GM21717 (cell line): ENCODE results near the gene PRSS27.

Experiments
- ATAC-seq: cut with Tn5 transposase; IDR thresholded peaks from one replicate; pipeline ENCODE4 v1.9.1; 2021; ENCODE audit warnings: mild to moderate bottlenecking, moderate library complexity; ENCODE audit not compliant: unreplicated experiment

PRSS27 gene

GRCh38 chr16:2752035-2752849 lies 32.2 kb upstream of the PRSS27 start, which contains the start of gene SRRM2:
SRRM2 (plus strand) TSS chr16:2752638; CDS start chr16:2756365, 3,727 bp downstream.
- ATAC-seq = peak; percentile 66

GRCh38 chr16:2751577-2752034 lies 31.6 kb upstream of the PRSS27 start:
- peak; percentile 26 for ATAC-seq

GRCh38 chr16:2749936-2750335 lies 29.9 kb upstream of the PRSS27 start:
- ATAC-seq = no peak

GRCh38 chr16:2749476-2749875 lies 29.5 kb upstream of the PRSS27 start:
- no peak for ATAC-seq

- ATAC-seq = no peak
These were observed 28.9 kb upstream of the PRSS27 start for GRCh38 chr16:2748757-2749455.

GRCh38 chr16:2745961-2746360 lies 25.9 kb upstream of the PRSS27 start:
- ATAC-seq = no peak

GRCh38 chr16:2745116-2745890 lies 25.3 kb upstream of the PRSS27 start:
- no peak for ATAC-seq

- ATAC-seq = no peak
These were observed 24.7 kb upstream of the PRSS27 start for GRCh38 chr16:2744711-2745110.

- ATAC-seq = no peak
These were observed 23.2 kb upstream of the PRSS27 start for GRCh38 chr16:2743007-2743810.

- ATAC-seq = no peak
These were observed 22.4 kb upstream of the PRSS27 start for GRCh38 chr16:2742323-2743006.

- ATAC-seq = no peak
These were observed 21.1 kb upstream of the PRSS27 start for GRCh38 chr16:2741168-2741567.

GRCh38 chr16:2740476-2740875 lies 20.5 kb upstream of the PRSS27 start:
- ATAC-seq = no peak

GRCh38 chr16:2739625-2740430 lies 19.8 kb upstream of the PRSS27 start:
- ATAC-seq = no peak

GRCh38 chr16:2738615-2739014 lies 18.6 kb upstream of the PRSS27 start:
- ATAC-seq = no peak

GRCh38 chr16:2737895-2738418 lies 17.9 kb upstream of the PRSS27 start:
- no peak for ATAC-seq

GRCh38 chr16:2737238-2737605 lies 17.2 kb upstream of the PRSS27 start:
- ATAC-seq = no peak

- no peak for ATAC-seq
These were observed 16.6 kb upstream of the PRSS27 start for GRCh38 chr16:2736476-2737237.

GRCh38 chr16:2734844-2735515 lies 15.0 kb upstream of the PRSS27 start:
- ATAC-seq = no peak
